Activated T-cell treated with anti-CD3 and anti-CD28 coated beads, Interleukin-2, amount 50 U/mL, for 1 hour (primary cell): ENCODE results near the gene QRICH1.
"Not testable (repeated sequence)": the region's sequence is repeated elsewhere in the genome, so short reads cannot be mapped to it uniquely, and the experiment has no call there.

Source experiments
- DNase-seq: peaks from one replicate; pipeline ENCODE4 v3.0.0-alpha.2; 2020

Gene QRICH1

GRCh38 chr3:49015765-49016164 is 78.1 kb downstream of the QRICH1 start:
- DNase-seq: no peak

- no peak for DNase-seq
Measured at GRCh38 chr3:49015072-49015471, 78.8 kb downstream of the QRICH1 start.

GRCh38 chr3:49013738-49014660 is 79.9 kb downstream of the QRICH1 start:
- DNase-seq: peak; percentile 63

GRCh38 chr3:49013113-49013737 is 80.6 kb downstream of the QRICH1 start:
- DNase-seq: no peak

- DNase-seq: no peak
Measured at GRCh38 chr3:49012441-49013017, 81.3 kb downstream of the QRICH1 start.

- DNase-seq: no peak
Measured at GRCh38 chr3:49009396-49009795, 84.5 kb downstream of the QRICH1 start.

- DNase-seq: not testable (repeated sequence)
Measured at GRCh38 chr3:49008627-49009026, 85.2 kb downstream of the QRICH1 start.

- DNase-seq: peak; percentile 89
Measured at GRCh38 chr3:49007771-49008528, 85.9 kb downstream of the QRICH1 start.

- DNase-seq: peak; percentile 95
Measured at GRCh38 chr3:49007068-49007770, 86.7 kb downstream of the QRICH1 start, which contains the start of gene WDR6. Gene WDR6 (plus strand): TSS chr3:49007391. CDS start chr3:49007432, 41 bp downstream.

GRCh38 chr3:49006408-49007067 is 87.3 kb downstream of the QRICH1 start:
- no peak for DNase-seq

GRCh38 chr3:49005998-49006397 is 87.9 kb downstream of the QRICH1 start:
- DNase-seq: no peak

GRCh38 chr3:49005303-49005680 is 88.6 kb downstream of the QRICH1 start:
- no peak for DNase-seq

GRCh38 chr3:49004352-49005302 is 89.2 kb downstream of the QRICH1 start:
- DNase-seq: no peak

- DNase-seq: no peak
Measured at GRCh38 chr3:49001155-49001554, 92.7 kb downstream of the QRICH1 start.

GRCh38 chr3:48999085-48999858 is 94.6 kb downstream of the QRICH1 start:
- DNase-seq: no peak

- no peak for DNase-seq
Measured at GRCh38 chr3:48997714-48998637, 95.9 kb downstream of the QRICH1 start.

- no peak for DNase-seq
Measured at GRCh38 chr3:48997102-48997635, 96.7 kb downstream of the QRICH1 start.

- DNase-seq: no peak
Measured at GRCh38 chr3:48996640-48997039, 97.2 kb downstream of the QRICH1 start.
